ENCODE measurements around the gene VAV3. TPM values are rescaled to one million over a fixed set of nuclear protein-coding genes. Genes with fewer than 3 reads are reported as not detected.

VAV3 gene
- polyA plus RNA-seq, 1 donor (not counting 4 experiments of a cell fraction or from before 2014, with no cell fraction given) = 19.6 TPM

GRCh38 chr1:107791348-107791747 lies 173.6 kb downstream of the VAV3 start:
- no peak overlapping the region for H3K9ac ChIP-seq (ENCODE audit: control insufficient read depth, extremely low read depth, insufficient read depth, low read length)
- no peak for TF ChIP-seq EZH2 (IDR thresholded peaks at IDR 0.05; ENCODE audit: low read length)
- TF ChIP-seq, protein P1, sequence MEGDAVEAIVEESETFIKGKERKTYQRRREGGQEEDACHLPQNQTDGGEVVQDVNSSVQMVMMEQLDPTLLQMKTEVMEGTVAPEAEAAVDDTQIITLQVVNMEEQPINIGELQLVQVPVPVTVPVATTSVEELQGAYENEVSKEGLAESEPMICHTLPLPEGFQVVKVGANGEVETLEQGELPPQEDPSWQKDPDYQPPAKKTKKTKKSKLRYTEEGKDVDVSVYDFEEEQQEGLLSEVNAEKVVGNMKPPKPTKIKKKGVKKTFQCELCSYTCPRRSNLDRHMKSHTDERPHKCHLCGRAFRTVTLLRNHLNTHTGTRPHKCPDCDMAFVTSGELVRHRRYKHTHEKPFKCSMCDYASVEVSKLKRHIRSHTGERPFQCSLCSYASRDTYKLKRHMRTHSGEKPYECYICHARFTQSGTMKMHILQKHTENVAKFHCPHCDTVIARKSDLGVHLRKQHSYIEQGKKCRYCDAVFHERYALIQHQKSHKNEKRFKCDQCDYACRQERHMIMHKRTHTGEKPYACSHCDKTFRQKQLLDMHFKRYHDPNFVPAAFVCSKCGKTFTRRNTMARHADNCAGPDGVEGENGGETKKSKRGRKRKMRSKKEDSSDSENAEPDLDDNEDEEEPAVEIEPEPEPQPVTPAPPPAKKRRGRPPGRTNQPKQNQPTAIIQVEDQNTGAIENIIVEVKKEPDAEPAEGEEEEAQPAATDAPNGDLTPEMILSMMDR (optimal IDR thresholded peaks at IDR 0.05 in 1 of 3, IDR thresholded peaks at IDR 0.05 in 1 of 3, conservative IDR thresholded peaks at IDR 0.05 in 1 of 3; ENCODE audit: extremely low read depth in 1 of 3, insufficient read depth in 2 of 3, low read length in 3 of 3) = no peak
- H3K4me3 ChIP-seq (ENCODE audit: control insufficient read depth in 2 of 3, extremely low read depth in 1 of 3, insufficient read depth in 2 of 3, low read depth in 1 of 3, low read length in 3 of 3) = no peak overlapping the region
- no peaks in the 10 kb centered on the region for H4K20me1 ChIP-seq (ENCODE audit: control insufficient read depth, extremely low read depth, insufficient read depth, low read length)
- dilution Hi-C loops (cut with MboI; ENCODE audit: extremely low pct_ligation_motif_present, low sequenced_read_pairs) = no loop called here
- H3K27me3 ChIP-seq (ENCODE audit: control insufficient read depth, extremely low read depth, insufficient read depth, low read length) = no peaks in the 10 kb centered on the region
- H3K36me3 ChIP-seq (ENCODE audit: control insufficient read depth in 2 of 2, extremely low read depth in 1 of 2, insufficient read depth in 2 of 2, low read length in 2 of 2) = no peaks in the 10 kb centered on the region
- no peak overlapping the region for H3K27ac ChIP-seq (ENCODE audit: control insufficient read depth, insufficient read depth, low read length)
- no peak overlapping the region for H2AFZ ChIP-seq (ENCODE audit: control insufficient read depth, low read length)
- FAIRE-seq = no peak
- no peaks in the 10 kb centered on the region for H3K79me2 ChIP-seq (ENCODE audit: control insufficient read depth, insufficient read depth, low read length)
- H3K9me3 ChIP-seq (ENCODE audit: control insufficient read depth, low read depth, low read length) = no peaks in the 10 kb centered on the region
- H3K4me1 ChIP-seq (ENCODE audit: control insufficient read depth, extremely low read depth, insufficient read depth, low read length) = peaks cover 5% of the 10 kb centered on the region
- H3K9me1 ChIP-seq (ENCODE audit: control insufficient read depth, extremely low read depth, insufficient read depth, low read length) = no peaks in the 10 kb centered on the region
- no peak for DNase-seq (ENCODE audit: low read depth, low spot score)
- H3K4me2 ChIP-seq (ENCODE audit: control insufficient read depth, extremely low read depth, insufficient read depth, low read depth, low read length) = no peak overlapping the region

DNA sequence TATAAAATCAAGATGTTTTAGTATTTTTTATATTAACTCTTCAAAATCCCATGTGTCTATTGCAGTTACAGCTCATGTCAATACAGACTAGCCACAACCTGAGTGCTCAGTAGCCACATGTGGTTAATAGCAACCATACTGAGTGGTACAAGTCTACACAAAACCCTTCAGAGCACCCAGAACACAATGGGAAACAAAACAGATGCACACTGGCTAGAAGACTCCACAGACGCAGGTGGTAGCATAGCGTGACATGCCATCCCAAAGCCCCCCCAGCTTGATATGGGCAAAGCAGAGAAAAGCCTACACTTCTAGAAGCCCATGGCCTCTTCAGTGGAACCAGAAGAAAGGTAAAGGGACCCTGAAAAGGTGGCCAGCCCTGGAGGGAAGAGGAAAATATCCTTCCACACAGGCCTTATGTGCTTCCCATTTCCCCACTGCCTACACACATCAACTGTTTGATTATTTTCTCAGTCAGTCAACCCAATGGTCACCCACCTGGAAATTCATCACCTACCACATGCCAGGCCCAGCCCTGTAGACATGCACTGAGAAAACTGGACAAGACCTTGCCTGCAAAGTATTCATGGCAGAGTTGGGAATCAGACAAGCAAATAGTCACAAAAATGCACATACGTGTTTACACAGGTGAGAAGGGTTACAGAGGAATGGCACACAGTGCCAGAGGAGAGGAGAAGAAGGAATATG lies 175.0 kb downstream of the VAV3 start:
- TF ChIP-seq, protein P1 (optimal IDR thresholded peaks at IDR 0.05 in 1 of 3, IDR thresholded peaks at IDR 0.05 in 1 of 3, conservative IDR thresholded peaks at IDR 0.05 in 1 of 3; ENCODE audit: extremely low read depth in 1 of 3, insufficient read depth in 2 of 3, low read length in 3 of 3) = no peak
- no peak for TF ChIP-seq EZH2 (IDR thresholded peaks at IDR 0.05; ENCODE audit: low read length)
- no peaks in the 10 kb centered on the region for H3K9me1 ChIP-seq (ENCODE audit: control insufficient read depth, extremely low read depth, insufficient read depth, low read length)
- H3K9ac ChIP-seq (ENCODE audit: control insufficient read depth, extremely low read depth, insufficient read depth, low read length) = no peak overlapping the region
- no peak overlapping the region for H3K4me2 ChIP-seq (ENCODE audit: control insufficient read depth, extremely low read depth, insufficient read depth, low read depth, low read length)
- H3K27ac ChIP-seq (ENCODE audit: control insufficient read depth, insufficient read depth, low read length) = no peak overlapping the region
- peaks cover 5% of the 10 kb centered on the region for H3K4me1 ChIP-seq (ENCODE audit: control insufficient read depth, extremely low read depth, insufficient read depth, low read length)
- H2AFZ ChIP-seq (ENCODE audit: control insufficient read depth, low read length) = no peak overlapping the region
- DNase-seq (ENCODE audit: low read depth, low spot score) (no peak), FAIRE-seq (peak; percentile 13)
- no peaks in the 10 kb centered on the region for H3K27me3 ChIP-seq (ENCODE audit: control insufficient read depth, extremely low read depth, insufficient read depth, low read length)
- H3K79me2 ChIP-seq (ENCODE audit: control insufficient read depth, insufficient read depth, low read length) = no peaks in the 10 kb centered on the region
- no peak overlapping the region for H3K4me3 ChIP-seq (ENCODE audit: control insufficient read depth in 2 of 3, extremely low read depth in 1 of 3, insufficient read depth in 2 of 3, low read depth in 1 of 3, low read length in 3 of 3)
- H3K9me3 ChIP-seq (ENCODE audit: control insufficient read depth, low read depth, low read length) = no peaks in the 10 kb centered on the region
- dilution Hi-C loops (cut with MboI; ENCODE audit: extremely low pct_ligation_motif_present, low sequenced_read_pairs) = no loop called here
- no peaks in the 10 kb centered on the region for H4K20me1 ChIP-seq (ENCODE audit: control insufficient read depth, extremely low read depth, insufficient read depth, low read length)
- H3K36me3 ChIP-seq (ENCODE audit: control insufficient read depth in 2 of 2, extremely low read depth in 1 of 2, insufficient read depth in 2 of 2, low read length in 2 of 2) = no peaks in the 10 kb centered on the region
